GM19324 (cell line): ENCODE measurements around the gene SH3GLB2.
A peak's percentile ranks its signal among the peaks of the same experiment; 100 is the strongest.

Experiments
- ATAC-seq: cut with Tn5 transposase; IDR thresholded peaks from one replicate; pipeline ENCODE4 v1.9.1; 2021; ENCODE audit warnings: mild to moderate bottlenecking, moderate library complexity; ENCODE audit not compliant: unreplicated experiment, low FRiP score

Gene SH3GLB2

GRCh38 chr9:129023036-129023907 is 4.9 kb downstream of the SH3GLB2 start:
- ATAC-seq, result no peak

GRCh38 chr9:129022037-129022436 is 6.1 kb downstream of the SH3GLB2 start:
- no peak for ATAC-seq

- peak; percentile 71 for ATAC-seq
Observed at GRCh38 chr9:129021091-129021490, 7.0 kb downstream of the SH3GLB2 start.

GRCh38 chr9:129014608-129015007 is 13.5 kb downstream of the SH3GLB2 start:
- ATAC-seq, result no peak

- ATAC-seq, result no peak
Observed at GRCh38 chr9:129014124-129014523, 14.0 kb downstream of the SH3GLB2 start.

GRCh38 chr9:129013674-129014073 is 14.5 kb downstream of the SH3GLB2 start:
- ATAC-seq, result no peak

- ATAC-seq, result no peak
Observed at GRCh38 chr9:129012893-129013448, 15.2 kb downstream of the SH3GLB2 start.

GRCh38 chr9:129012343-129012742 is 15.8 kb downstream of the SH3GLB2 start:
- no peak for ATAC-seq

- no peak for ATAC-seq
Observed at GRCh38 chr9:129011761-129012181, 16.4 kb downstream of the SH3GLB2 start.

GRCh38 chr9:129011170-129011569 is 17.0 kb downstream of the SH3GLB2 start:
- ATAC-seq, result no peak

- ATAC-seq, result no peak
Observed at GRCh38 chr9:129010267-129010975, 17.7 kb downstream of the SH3GLB2 start.

GRCh38 chr9:129009584-129010141 is 18.5 kb downstream of the SH3GLB2 start:
- ATAC-seq, result no peak

GRCh38 chr9:129008986-129009583 is 19.0 kb downstream of the SH3GLB2 start:
- no peak for ATAC-seq

- ATAC-seq, result no peak
Observed at GRCh38 chr9:129008469-129008965, 19.6 kb downstream of the SH3GLB2 start.

- ATAC-seq, result no peak
Observed at GRCh38 chr9:129007766-129008468, 20.2 kb downstream of the SH3GLB2 start.

GRCh38 chr9:129007035-129007765 is 20.9 kb downstream of the SH3GLB2 start:
- ATAC-seq, result no peak

- no peak for ATAC-seq
Observed at GRCh38 chr9:129006328-129007034, 21.6 kb downstream of the SH3GLB2 start.

GRCh38 chr9:129005336-129005997 is 22.7 kb downstream of the SH3GLB2 start:
- no peak for ATAC-seq
